ENCODE measurements around the gene UGT1A8.
"Not testable (repeated sequence)": the region's sequence is repeated elsewhere in the genome, so short reads cannot be mapped to it uniquely, and the experiment has no call there.

UGT1A8 gene

GRCh38 chr2:233611284-233611683, 6.1 kb upstream of the UGT1A8 start:
- DNase-seq (no peak), ATAC-seq (no peak)
- Mint-ChIP-seq H3K27ac (no peak overlapping the region), H3K4me1 (no peaks in the 10 kb centered on the region), H3K9me3 (peaks cover 30 to 31% of the 10 kb centered on the region in 2 donors), H3K27me3 (peaks cover 34% of the 10 kb centered on the region), H3K4me3 (no peak overlapping the region)

GRCh38 chr2:233620204-233620603, 2.8 kb downstream of the UGT1A8 start:
- Mint-ChIP-seq H3K4me3 (no peak overlapping the region), H3K4me1 (no peaks in the 10 kb centered on the region), H3K9me3 (peaks cover 8% of the 10 kb centered on the region in 2 donors), H3K27ac (no peak overlapping the region), H3K27me3 (peaks cover 39% of the 10 kb centered on the region)
- DNase-seq (no peak), ATAC-seq (no peak)

DNA sequence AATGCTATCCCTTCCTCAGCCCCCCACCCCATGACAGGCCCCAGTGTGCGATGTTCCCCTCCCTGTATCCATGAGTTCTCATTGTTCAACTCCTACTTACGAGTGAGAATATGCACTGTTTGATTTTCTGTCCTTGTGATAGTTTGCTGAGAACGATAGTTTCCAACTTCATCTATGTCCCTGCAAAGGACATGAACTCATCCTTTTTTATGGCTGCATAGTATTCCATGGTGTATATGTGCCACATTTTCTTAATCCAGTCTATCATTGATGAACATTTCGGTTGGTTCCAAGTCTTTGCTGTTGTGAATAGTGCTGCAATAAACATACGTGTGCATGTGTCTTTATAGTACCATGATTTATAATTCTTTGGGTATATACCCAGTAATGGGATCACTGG, 4.4 kb downstream of the UGT1A8 start:
- peaks cover 29% of the 10 kb centered on the region for H3K27me3 Mint-ChIP-seq
- not testable (repeated sequence) for H3K4me1 Mint-ChIP-seq, H3K4me3 Mint-ChIP-seq, H3K9me3 Mint-ChIP-seq, ATAC-seq, H3K27ac Mint-ChIP-seq, DNase-seq

- peaks cover 24% of the 10 kb centered on the region for H3K27me3 Mint-ChIP-seq
- H3K9me3 Mint-ChIP-seq, result peaks cover 25 to 34% of the 10 kb centered on the region in 2 donors
- H3K4me3 Mint-ChIP-seq, result no peak overlapping the region
- ATAC-seq (no peak), DNase-seq (no peak)
- no peak overlapping the region for H3K27ac Mint-ChIP-seq
- no peaks in the 10 kb centered on the region for H3K4me1 Mint-ChIP-seq
These were observed 10.0 kb downstream of the UGT1A8 start for GRCh38 chr2:233627331-233628025.

GRCh38 chr2:233636306-233636705, 18.9 kb downstream of the UGT1A8 start, which contains the start of gene UGT1A10:
TSS of gene UGT1A10 (plus strand) at chr2:233636448. CDS start at chr2:233636523, 75 bp downstream.
- not testable (repeated sequence) for H3K4me1 Mint-ChIP-seq, ATAC-seq, H3K27ac Mint-ChIP-seq, H3K9me3 Mint-ChIP-seq, DNase-seq, H3K4me3 Mint-ChIP-seq
- peaks cover 10% of the 10 kb centered on the region for H3K27me3 Mint-ChIP-seq

DNA sequence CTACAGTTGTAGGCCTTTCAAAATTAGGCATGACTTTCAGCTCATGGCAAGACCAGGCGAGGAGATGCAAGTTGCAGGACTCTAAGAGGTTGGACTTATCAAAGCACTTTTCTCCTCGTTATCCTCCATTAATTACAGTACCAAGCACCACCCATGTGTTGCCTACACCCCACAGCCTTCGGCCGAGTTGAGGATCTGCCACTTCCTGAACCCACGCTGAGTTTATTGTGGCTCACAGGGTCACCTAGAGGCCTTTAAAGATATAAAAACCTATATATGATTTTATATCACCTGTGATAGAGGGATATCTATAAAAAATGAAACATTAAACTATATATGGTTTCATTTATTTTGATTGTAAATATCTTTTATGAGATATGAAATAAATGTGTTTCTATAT, 21.4 kb downstream of the UGT1A8 start:
- Mint-ChIP-seq H3K9me3 (no peaks in the 10 kb centered on the region), H3K27ac (no peak overlapping the region)
- ATAC-seq, result no peak

DNA sequence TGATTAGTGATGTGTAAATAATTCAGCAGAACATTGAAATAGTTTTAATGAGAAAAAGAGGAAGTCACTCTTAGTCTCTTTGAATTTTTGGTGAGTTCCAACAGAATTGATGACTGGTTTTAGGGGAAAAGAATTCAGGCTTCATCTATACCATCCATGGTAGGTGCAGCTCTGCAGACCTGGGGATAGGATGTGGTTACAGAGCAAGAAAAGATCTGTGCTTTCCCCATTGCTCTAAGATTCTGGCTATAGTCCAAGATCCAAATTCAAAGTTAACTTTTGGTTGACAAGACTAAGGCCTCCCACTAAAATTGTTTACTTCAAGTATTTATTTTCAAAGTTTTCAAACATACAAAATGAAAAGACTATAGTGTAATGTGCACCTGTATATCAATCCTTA, 22.4 kb downstream of the UGT1A8 start:
- ATAC-seq, result no peak
- H3K27ac Mint-ChIP-seq, result no peak overlapping the region
- H3K4me3 Mint-ChIP-seq, result no peak overlapping the region
- peaks cover 0 to 7% of the 10 kb centered on the region in 2 donors for H3K9me3 Mint-ChIP-seq
- DNase-seq, result no peak
- H3K4me1 Mint-ChIP-seq, result peaks cover 8% of the 10 kb centered on the region
- peaks cover 10% of the 10 kb centered on the region for H3K27me3 Mint-ChIP-seq

More for the DNA sequence above, 21.4 kb downstream of the UGT1A8 start:
- Mint-ChIP-seq H3K4me1 (peaks cover 8% of the 10 kb centered on the region), H3K27me3 (peaks cover 10% of the 10 kb centered on the region), H3K4me3 (no peak overlapping the region)
- no peak for DNase-seq

- H3K4me1 Mint-ChIP-seq, result peaks cover 8% of the 10 kb centered on the region
- no peak overlapping the region for H3K4me3 Mint-ChIP-seq
- ATAC-seq (no peak), DNase-seq (no peak)
- no peak overlapping the region for H3K27ac Mint-ChIP-seq
- peaks cover 12 to 25% of the 10 kb centered on the region in 2 donors for H3K9me3 Mint-ChIP-seq
- H3K27me3 Mint-ChIP-seq, result no peaks in the 10 kb centered on the region
These were observed 25.7 kb downstream of the UGT1A8 start for GRCh38 chr2:233643128-233643527.

DNA sequence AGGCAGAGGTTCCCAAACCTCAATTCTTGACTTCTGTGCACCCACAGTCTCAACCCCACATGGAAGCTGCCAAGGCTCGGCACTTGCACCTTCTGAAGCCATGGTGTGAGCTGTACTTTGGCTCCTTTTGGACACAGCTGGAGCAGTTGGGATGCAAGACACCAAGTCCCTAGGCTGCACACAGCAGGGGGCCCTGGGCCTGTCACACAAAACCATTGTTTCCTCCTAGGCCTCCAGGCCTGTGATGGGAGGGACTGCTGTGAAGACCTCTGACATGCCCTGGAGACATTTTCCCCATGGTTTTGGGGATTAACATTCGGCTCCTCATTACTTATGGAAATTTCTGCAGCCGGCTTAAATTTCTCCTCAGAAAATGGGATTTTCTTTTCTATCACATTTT, 28.6 kb downstream of the UGT1A8 start:
- H3K27ac Mint-ChIP-seq, H3K4me1 Mint-ChIP-seq, H3K27me3 Mint-ChIP-seq, H3K4me3 Mint-ChIP-seq, DNase-seq, ATAC-seq: not testable (repeated sequence)
- peaks cover 12 to 25% of the 10 kb centered on the region in 2 donors for H3K9me3 Mint-ChIP-seq

DNA sequence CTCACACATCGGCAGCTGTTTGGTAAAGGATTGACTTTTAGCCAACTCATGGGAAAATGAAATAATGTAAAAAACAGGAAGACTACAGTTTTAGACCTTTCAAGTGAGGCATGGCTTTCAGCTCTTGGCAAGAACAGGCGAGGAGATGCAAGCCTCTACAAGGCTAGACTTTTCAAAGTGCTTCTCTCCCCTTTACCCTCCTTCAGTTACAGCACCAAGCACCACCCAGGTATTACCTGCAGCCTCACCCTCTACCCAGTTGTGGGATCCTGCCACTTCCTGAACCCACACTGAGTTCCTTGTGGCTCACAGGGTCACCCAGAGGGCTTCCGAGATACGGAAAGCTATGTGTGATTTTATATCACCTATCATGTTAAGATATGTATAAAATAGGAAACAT, 33.5 kb downstream of the UGT1A8 start:
- Mint-ChIP-seq H3K4me3 (no peak overlapping the region), H3K9me3 (peaks cover 12 to 18% of the 10 kb centered on the region in 2 donors), H3K27me3 (peaks cover 15% of the 10 kb centered on the region), H3K4me1 (no peaks in the 10 kb centered on the region), H3K27ac (no peak overlapping the region)
- DNase-seq (no peak), ATAC-seq (no peak)

GRCh38 chr2:233651430-233651829, 34.0 kb downstream of the UGT1A8 start:
- Mint-ChIP-seq H3K9me3 (peaks cover 10 to 15% of the 10 kb centered on the region in 2 donors), H3K27me3 (peaks cover 15% of the 10 kb centered on the region), H3K27ac (no peak overlapping the region), H3K4me1 (no peaks in the 10 kb centered on the region), H3K4me3 (no peak overlapping the region)
- ATAC-seq, result no peak
- DNase-seq, result no peak

GRCh38 chr2:233654501-233654900, 37.1 kb downstream of the UGT1A8 start:
- no peak overlapping the region for H3K4me3 Mint-ChIP-seq
- no peak overlapping the region for H3K27ac Mint-ChIP-seq
- DNase-seq, result no peak
- no peak for ATAC-seq
- no peaks in the 10 kb centered on the region for H3K4me1 Mint-ChIP-seq
- H3K27me3 Mint-ChIP-seq, result peaks cover 15% of the 10 kb centered on the region
- H3K9me3 Mint-ChIP-seq, result no peaks in the 10 kb centered on the region

- no peak for DNase-seq
- peaks cover 15% of the 10 kb centered on the region for H3K27me3 Mint-ChIP-seq
- no peak overlapping the region for H3K27ac Mint-ChIP-seq
- H3K9me3 Mint-ChIP-seq, result no peaks in the 10 kb centered on the region
- no peak for ATAC-seq
- H3K4me1 Mint-ChIP-seq, result no peaks in the 10 kb centered on the region
- H3K4me3 Mint-ChIP-seq, result no peak overlapping the region
These were observed 37.6 kb downstream of the UGT1A8 start for GRCh38 chr2:233655043-233655442.

DNA sequence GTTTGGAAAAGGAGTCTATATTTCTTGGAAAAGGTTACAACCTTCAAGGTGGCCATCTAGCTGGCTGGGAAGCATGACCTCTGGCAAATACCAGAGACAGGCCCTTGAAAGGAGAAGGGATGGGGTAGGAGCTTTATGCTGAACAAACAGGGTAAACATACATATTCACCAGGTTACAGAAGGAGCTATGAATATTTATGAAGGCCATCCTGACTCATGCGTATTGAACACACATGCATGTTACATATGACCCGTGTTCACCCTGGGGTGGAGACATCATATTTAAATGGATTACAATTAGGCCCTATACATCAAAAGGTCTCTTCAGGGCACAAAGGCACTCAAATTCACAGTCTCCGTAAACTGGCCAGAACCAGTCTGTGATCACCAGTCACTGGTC, 38.5 kb downstream of the UGT1A8 start:
- peaks cover 15% of the 10 kb centered on the region for H3K27me3 Mint-ChIP-seq
- not testable (repeated sequence) for H3K27ac Mint-ChIP-seq, ATAC-seq, H3K4me1 Mint-ChIP-seq, H3K9me3 Mint-ChIP-seq, H3K4me3 Mint-ChIP-seq, DNase-seq

DNA sequence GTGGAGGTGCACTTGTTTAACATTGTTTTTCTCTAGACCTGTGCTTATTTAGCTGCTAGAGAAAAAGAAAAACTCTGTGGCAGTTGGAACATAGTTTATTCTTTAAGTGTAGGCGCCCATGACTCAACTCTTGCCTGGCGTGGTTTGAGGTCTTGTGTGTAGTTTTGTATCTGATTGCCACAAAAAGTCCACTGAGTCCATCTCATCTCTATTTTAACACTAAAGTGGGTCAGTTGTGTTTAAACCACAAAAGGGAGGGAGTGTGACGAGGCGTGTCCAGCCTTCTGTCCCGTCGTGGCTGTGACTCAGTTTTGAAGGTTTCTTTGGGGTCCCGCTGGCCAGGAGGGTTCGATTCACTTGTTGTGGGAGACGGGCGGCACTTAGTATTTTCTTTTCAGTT, 39.0 kb downstream of the UGT1A8 start:
- H3K27me3 Mint-ChIP-seq, result peaks cover 15% of the 10 kb centered on the region
- H3K4me3 Mint-ChIP-seq, result no peak overlapping the region
- H3K4me1 Mint-ChIP-seq, result no peaks in the 10 kb centered on the region
- H3K27ac Mint-ChIP-seq, result no peak overlapping the region
- no peaks in the 10 kb centered on the region for H3K9me3 Mint-ChIP-seq
- DNase-seq (no peak), ATAC-seq (no peak)

DNA sequence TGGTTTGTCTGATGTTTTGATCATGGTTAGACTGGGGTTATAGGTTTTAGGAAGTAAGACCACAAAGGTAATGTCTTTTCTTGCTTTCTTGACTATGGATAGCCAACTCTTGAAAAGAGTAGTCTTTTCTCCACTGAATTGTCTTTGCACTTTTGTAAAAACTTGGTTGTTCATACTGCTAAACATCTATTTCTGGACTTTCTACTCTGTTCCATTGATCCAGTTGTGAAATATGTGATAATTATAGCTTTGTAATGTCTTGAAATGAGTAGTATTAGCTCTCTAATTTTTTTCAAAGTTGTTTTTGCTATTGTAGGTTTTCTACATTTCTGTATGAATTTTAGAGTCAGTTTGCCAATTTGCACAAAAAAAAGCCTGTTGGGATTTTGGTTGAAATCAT, 41.2 kb downstream of the UGT1A8 start:
- Mint-ChIP-seq H3K27ac (no peak overlapping the region), H3K4me1 (no peaks in the 10 kb centered on the region), H3K27me3 (peaks cover 6% of the 10 kb centered on the region), H3K9me3 (peaks cover 0 to 7% of the 10 kb centered on the region in 2 donors), H3K4me3 (no peak overlapping the region)
- ATAC-seq (no peak), DNase-seq (no peak)

- peaks cover 10% of the 10 kb centered on the region for H3K27me3 Mint-ChIP-seq
These were observed 46.5 kb downstream of the UGT1A8 start for GRCh38 chr2:233663911-233664310.

More at GRCh38 chr2:233663911-233664310, 46.5 kb downstream of the UGT1A8 start:
- H3K9me3 Mint-ChIP-seq, result peaks cover 7 to 9% of the 10 kb centered on the region in 2 donors
- no peak overlapping the region for H3K27ac Mint-ChIP-seq
- ATAC-seq (no peak), DNase-seq (no peak)
- H3K4me1 Mint-ChIP-seq, result no peaks in the 10 kb centered on the region
- no peak overlapping the region for H3K4me3 Mint-ChIP-seq

All from stimulated activated naive CD8-positive, alpha-beta T cell treated with anti-CD3 and anti-CD28 coated beads, Interleukin-15, amount 100 ng/mL, for 72 hours (primary cell).